ENCODE data around the gene C15orf39. TPM values are rescaled to one million over a fixed set of nuclear protein-coding genes. Genes with fewer than 3 reads are reported as not detected.
"Not testable (repeated sequence)": the region's sequence is repeated elsewhere in the genome, so short reads cannot be mapped to it uniquely, and the experiment has no call there.

The C15orf39 gene
- polyA plus RNA-seq, 4 donors = 6.5 to 20.6 (median 11.9) TPM

- H3K4me1 ChIP-seq (ENCODE audit: control insufficient read depth in 3 of 3, insufficient read depth in 2 of 3, low read depth in 1 of 3, low read length in 2 of 3); H3K36me3 ChIP-seq (ENCODE audit: control insufficient read depth in 3 of 3, insufficient read depth in 2 of 3, low read depth in 1 of 3, low read length in 3 of 3); H3K4me3 ChIP-seq (ENCODE audit: low read depth in 1 of 3, low read length in 3 of 3); DNase-seq; H3K27ac ChIP-seq (ENCODE audit: low read depth in 1 of 3, low read length in 2 of 3); FAIRE-seq; H3K9me3 ChIP-seq (ENCODE audit: control insufficient read depth in 2 of 2, insufficient read depth in 1 of 2, low read depth in 1 of 2, low read length in 1 of 2); H3K27me3 ChIP-seq (ENCODE audit: control insufficient read depth in 3 of 3, insufficient read depth in 3 of 3, low read length in 3 of 3): not testable (repeated sequence)
- WGBS, 3 donors = 58 to 66% (median 63%) methylated on average over 9 to 10 of the region's 10 CpGs
These were observed 23.6 kb downstream of the C15orf39 start for GRCh38 chr15:75225102-75225836.

DNA sequence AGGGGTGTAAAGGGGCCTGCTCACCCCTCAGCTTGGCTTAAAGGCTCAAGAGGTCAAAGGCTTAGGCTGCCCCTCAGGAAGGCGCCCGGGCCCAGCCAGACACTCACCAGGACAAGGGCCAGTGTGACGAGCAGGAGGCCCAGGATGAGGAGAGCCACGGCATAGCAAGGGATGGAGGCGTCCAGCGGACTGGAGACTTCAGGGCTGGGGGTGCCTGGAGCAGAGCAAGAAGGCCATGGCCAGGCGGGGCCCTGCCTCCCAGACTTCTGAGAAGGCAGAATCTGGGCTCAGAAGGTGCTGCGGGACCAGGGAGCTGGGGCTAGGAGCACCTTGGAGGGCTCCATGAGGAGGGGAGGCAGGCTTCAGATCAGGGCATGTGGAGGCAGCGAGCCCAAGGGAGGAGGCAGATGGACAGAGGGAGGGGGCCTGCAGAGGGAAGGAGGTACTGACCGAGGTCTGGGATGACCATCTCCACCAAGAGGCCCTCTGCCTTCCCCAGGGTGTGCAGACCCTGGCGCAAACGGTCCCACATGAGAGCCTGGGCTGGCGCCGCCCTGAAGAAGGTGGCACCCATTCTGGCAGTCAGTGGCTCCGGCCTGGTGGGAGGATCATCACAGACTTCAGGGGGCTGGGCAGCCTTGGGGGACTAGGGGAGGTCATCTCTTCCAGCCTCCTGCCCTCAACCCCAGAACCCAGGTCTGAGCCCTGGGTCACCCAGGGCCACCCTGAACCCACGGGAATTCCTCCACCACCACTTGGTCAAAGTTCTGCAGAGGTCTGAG is 24.5 kb downstream of the C15orf39 start:
- Histone ChIP-seq H3K36me3 (ENCODE audit: control insufficient read depth in 3 of 3, insufficient read depth in 2 of 3, low read depth in 1 of 3, low read length in 3 of 3) (no peaks in the 10 kb centered on the region), H3K4me1 (ENCODE audit: control insufficient read depth in 3 of 3, insufficient read depth in 2 of 3, low read depth in 1 of 3, low read length in 2 of 3) (no peaks in the 10 kb centered on the region), H3K4me3 (ENCODE audit: low read depth in 1 of 3, low read length in 3 of 3) (no peak overlapping the region), H3K27ac (ENCODE audit: low read depth in 1 of 3, low read length in 2 of 3) (no peak overlapping the region), H3K9me3 (ENCODE audit: control insufficient read depth in 2 of 2, insufficient read depth in 1 of 2, low read depth in 1 of 2, low read length in 1 of 2) (no peaks in the 10 kb centered on the region), H3K27me3 (ENCODE audit: control insufficient read depth in 3 of 3, insufficient read depth in 3 of 3, low read length in 3 of 3) (no peaks in the 10 kb centered on the region)
- no peak for DNase-seq
- no peak for FAIRE-seq
- WGBS, 3 donors = 80 to 89% (median 82%) methylated on average over 15 to 16 of the region's 16 CpGs

DNA sequence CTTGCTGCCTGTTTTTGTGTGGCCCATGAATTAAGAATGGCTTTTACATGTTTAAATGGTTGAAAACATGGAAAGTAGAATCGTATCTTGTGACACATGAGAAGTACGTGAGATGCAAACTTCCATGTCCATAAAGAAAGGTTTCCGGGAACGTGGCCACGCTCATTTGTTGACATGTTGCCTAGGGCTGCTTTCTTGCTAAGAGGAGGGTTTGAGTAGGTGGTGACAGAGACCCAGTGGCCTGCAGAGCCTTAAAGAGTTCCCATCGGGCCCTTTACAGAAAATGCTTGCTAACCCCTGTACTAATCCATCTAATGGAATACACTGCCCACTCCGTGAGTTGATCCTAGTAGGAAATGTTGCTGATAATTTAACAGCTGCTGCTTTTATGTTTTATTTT is 25.4 kb downstream of the C15orf39 start:
- not testable (repeated sequence) for H3K4me3 ChIP-seq (ENCODE audit: low read depth in 1 of 3, low read length in 3 of 3); FAIRE-seq
- 80 to 85% (median 81%) methylated on average over 7 of the region's 7 CpGs for WGBS, 3 donors

GRCh38 chr15:75227663-75228280 is 26.1 kb downstream of the C15orf39 start:
- Histone ChIP-seq H3K4me3 (ENCODE audit: low read depth in 1 of 3, low read length in 3 of 3) (no peak overlapping the region), H3K9me3 (ENCODE audit: control insufficient read depth in 2 of 2, insufficient read depth in 1 of 2, low read depth in 1 of 2, low read length in 1 of 2) (no peaks in the 10 kb centered on the region), H3K27me3 (ENCODE audit: control insufficient read depth in 3 of 3, insufficient read depth in 3 of 3, low read length in 3 of 3) (no peaks in the 10 kb centered on the region), H3K27ac (ENCODE audit: low read depth in 1 of 3, low read length in 2 of 3) (no peak overlapping the region), H3K4me1 (ENCODE audit: control insufficient read depth in 3 of 3, insufficient read depth in 2 of 3, low read depth in 1 of 3, low read length in 2 of 3) (no peaks in the 10 kb centered on the region), H3K36me3 (ENCODE audit: control insufficient read depth in 3 of 3, insufficient read depth in 2 of 3, low read depth in 1 of 3, low read length in 3 of 3) (no peaks in the 10 kb centered on the region)
- DNase-seq (no peak), FAIRE-seq (no peak)
- WGBS, 3 donors = 83 to 89% (median 89%) methylated on average over 9 to 13 of the region's 13 CpGs

More for the DNA sequence above, 25.4 kb downstream of the C15orf39 start:
- not testable (repeated sequence) for H3K27me3 ChIP-seq (ENCODE audit: control insufficient read depth in 3 of 3, insufficient read depth in 3 of 3, low read length in 3 of 3); DNase-seq; H3K27ac ChIP-seq (ENCODE audit: low read depth in 1 of 3, low read length in 2 of 3); H3K9me3 ChIP-seq (ENCODE audit: control insufficient read depth in 2 of 2, insufficient read depth in 1 of 2, low read depth in 1 of 2, low read length in 1 of 2); H3K4me1 ChIP-seq (ENCODE audit: control insufficient read depth in 3 of 3, insufficient read depth in 2 of 3, low read depth in 1 of 3, low read length in 2 of 3); H3K36me3 ChIP-seq (ENCODE audit: control insufficient read depth in 3 of 3, insufficient read depth in 2 of 3, low read depth in 1 of 3, low read length in 3 of 3)

DNA sequence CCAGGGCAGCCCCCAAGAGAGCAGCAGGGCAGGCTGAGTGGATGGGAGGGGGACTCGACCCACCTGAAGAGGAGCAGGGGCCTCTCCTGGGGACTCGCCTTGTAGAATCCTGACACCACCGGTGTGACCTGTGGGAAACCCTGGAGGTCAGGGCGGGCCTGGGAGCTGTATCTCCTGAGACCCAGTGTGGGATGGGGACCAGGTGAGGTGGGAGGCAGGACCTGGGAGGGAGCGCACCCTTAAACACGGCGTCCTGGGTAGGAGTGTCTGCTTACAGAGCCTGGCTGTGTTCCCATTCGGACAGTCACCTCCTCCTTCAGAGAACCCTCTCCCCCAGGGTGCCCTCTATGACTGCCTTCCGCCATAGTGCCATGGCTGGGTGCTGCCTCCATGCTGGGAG is 27.1 kb downstream of the C15orf39 start:
- Histone ChIP-seq H3K27me3 (ENCODE audit: control insufficient read depth in 3 of 3, insufficient read depth in 3 of 3, low read length in 3 of 3) (peaks cover 0 to 2% (median 0%) of the 10 kb centered on the region in 3 donors), H3K27ac (ENCODE audit: low read depth in 1 of 3, low read length in 2 of 3) (no peak overlapping the region), H3K4me1 (ENCODE audit: control insufficient read depth in 3 of 3, insufficient read depth in 2 of 3, low read depth in 1 of 3, low read length in 2 of 3) (no peaks in the 10 kb centered on the region), H3K9me3 (ENCODE audit: control insufficient read depth in 2 of 2, insufficient read depth in 1 of 2, low read depth in 1 of 2, low read length in 1 of 2) (no peaks in the 10 kb centered on the region), H3K36me3 (ENCODE audit: control insufficient read depth in 3 of 3, insufficient read depth in 2 of 3, low read depth in 1 of 3, low read length in 3 of 3) (no peaks in the 10 kb centered on the region), H3K4me3 (ENCODE audit: low read depth in 1 of 3, low read length in 3 of 3) (no peak overlapping the region)
- 73 to 81% (median 74%) methylated on average over 9 of the region's 9 CpGs for WGBS, 3 donors
- DNase-seq (no peak), FAIRE-seq (no peak)

- FAIRE-seq (no peak), DNase-seq (no peak)
- Histone ChIP-seq H3K4me1 (ENCODE audit: control insufficient read depth in 3 of 3, insufficient read depth in 2 of 3, low read depth in 1 of 3, low read length in 2 of 3) (no peaks in the 10 kb centered on the region), H3K4me3 (ENCODE audit: low read depth in 1 of 3, low read length in 3 of 3) (no peak overlapping the region), H3K27me3 (ENCODE audit: control insufficient read depth in 3 of 3, insufficient read depth in 3 of 3, low read length in 3 of 3) (peaks cover 0 to 2% (median 0%) of the 10 kb centered on the region in 3 donors), H3K36me3 (ENCODE audit: control insufficient read depth in 3 of 3, insufficient read depth in 2 of 3, low read depth in 1 of 3, low read length in 3 of 3) (no peaks in the 10 kb centered on the region), H3K9me3 (ENCODE audit: control insufficient read depth in 2 of 2, insufficient read depth in 1 of 2, low read depth in 1 of 2, low read length in 1 of 2) (no peaks in the 10 kb centered on the region), H3K27ac (ENCODE audit: low read depth in 1 of 3, low read length in 2 of 3) (no peak overlapping the region)
- 89% methylated on average over 21 of the region's 21 CpGs for WGBS, 3 donors
These were observed 27.7 kb downstream of the C15orf39 start for GRCh38 chr15:75229191-75230015.

DNA sequence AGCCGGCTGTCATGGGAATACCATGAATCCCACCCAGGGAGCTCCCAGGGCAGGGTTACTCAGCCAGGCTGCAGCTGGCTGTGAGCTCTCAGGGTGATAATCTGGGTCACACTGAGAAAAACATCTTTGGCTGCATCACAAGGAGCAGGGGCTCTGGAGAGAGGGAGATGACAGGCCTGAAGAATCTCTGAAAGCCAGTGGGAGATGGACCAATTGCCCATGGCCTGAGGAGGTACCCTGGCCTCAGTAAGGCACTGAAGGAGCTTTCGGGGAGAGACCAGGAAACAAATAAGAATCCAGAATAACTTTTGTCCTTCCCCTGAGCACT is 28.3 kb downstream of the C15orf39 start:
- FAIRE-seq = no peak
- 74 to 84% (median 83%) methylated on average over 2 of the region's 2 CpGs for WGBS, 3 donors
- Histone ChIP-seq H3K36me3 (ENCODE audit: control insufficient read depth in 3 of 3, insufficient read depth in 2 of 3, low read depth in 1 of 3, low read length in 3 of 3) (no peaks in the 10 kb centered on the region), H3K4me3 (ENCODE audit: low read depth in 1 of 3, low read length in 3 of 3) (no peak overlapping the region), H3K4me1 (ENCODE audit: control insufficient read depth in 3 of 3, insufficient read depth in 2 of 3, low read depth in 1 of 3, low read length in 2 of 3) (no peaks in the 10 kb centered on the region), H3K9me3 (ENCODE audit: control insufficient read depth in 2 of 2, insufficient read depth in 1 of 2, low read depth in 1 of 2, low read length in 1 of 2) (no peaks in the 10 kb centered on the region), H3K27me3 (ENCODE audit: control insufficient read depth in 3 of 3, insufficient read depth in 3 of 3, low read length in 3 of 3) (peaks cover 0 to 2% (median 0%) of the 10 kb centered on the region in 3 donors), H3K27ac (ENCODE audit: low read depth in 1 of 3, low read length in 2 of 3) (no peak overlapping the region)
- DNase-seq = no peak
